Activated CD4-positive, alpha-beta memory T cell treated with anti-CD3 and anti-CD28 coated beads, Interleukin-2, amount 10 ng/mL, durations not matched to agents 7 days and 5 days (primary cell): ENCODE measurements around the gene FAM161B. TPM values are rescaled to one million over a fixed set of nuclear protein-coding genes. Genes with fewer than 3 reads are reported as not detected.

ENCODE experiments used
- CTCF ChIA-PET: fragments of 350-600 bp; sonication (Branson Sonifier 250); formaldehyde crosslinking; loops from one replicate; lab custom pipeline; 2021; ENCODE audit warnings: antibody characterized with exemption, inconsistent platforms; lab: Charles Lee
- POLR2A ChIA-PET: fragments of 350-600 bp; sonication (Branson Sonifier 250); formaldehyde crosslinking; loops from one replicate; lab custom pipeline; 2021; ENCODE audit warnings: antibody characterized with exemption; lab: Charles Lee
- DNase-seq: peaks from one replicate; pipeline ENCODE4 v3.0.0-alpha.2; 2020
- H3K27ac Mint-ChIP-seq: one replicate; pipeline ENCODE4 v1.8.0; 2021; ENCODE audit warnings: mild to moderate bottlenecking, mixed read lengths
- H3K27me3 Mint-ChIP-seq: one replicate; pipeline ENCODE4 v1.8.0; 2021; ENCODE audit warnings: mixed read lengths
- H3K36me3 Mint-ChIP-seq: one replicate; pipeline ENCODE4 v1.8.0; 2021; ENCODE audit warnings: low read depth, mixed read lengths
- H3K4me1 Mint-ChIP-seq: one replicate; pipeline ENCODE4 v1.8.0; 2021; ENCODE audit warnings: mixed read lengths
- H3K4me3 Mint-ChIP-seq: one replicate; pipeline ENCODE4 v1.8.0; 2021; ENCODE audit warnings: mild to moderate bottlenecking, mixed read lengths
- H3K9me3 Mint-ChIP-seq: one replicate; pipeline ENCODE4 v1.8.0; 2021; ENCODE audit warnings: mixed read lengths
- total RNA-seq, 2 experiments: library from RNA; stranded (reverse); gene quantifications; one replicate each; pipeline ENCODE4 v1.2.3, GENCODE V29; 2021

The FAM161B gene
- total RNA-seq, 2 experiments from 2014 or later, result 1.8 to 2.1 TPM

GRCh38 chr14:73973497-73973896 lies 23.6 kb upstream of the FAM161B start:
- no peaks in the 10 kb centered on the region for H3K9me3 Mint-ChIP-seq
- H3K27ac Mint-ChIP-seq, result no peak overlapping the region
- no peak for DNase-seq
- H3K4me1 Mint-ChIP-seq, result no peaks in the 10 kb centered on the region
- ChIA-PET CTCF (no interaction called here), POLR2A (no interaction called here)
- H3K27me3 Mint-ChIP-seq, result no peaks in the 10 kb centered on the region
- H3K36me3 Mint-ChIP-seq, result peaks cover 9% of the 10 kb centered on the region
- H3K4me3 Mint-ChIP-seq, result no peak overlapping the region

GRCh38 chr14:73968885-73969284 lies 19.0 kb upstream of the FAM161B start:
- H3K4me1 Mint-ChIP-seq, result no peaks in the 10 kb centered on the region
- DNase-seq, result no peak
- CTCF ChIA-PET, result no interaction called here
- H3K27me3 Mint-ChIP-seq, result no peaks in the 10 kb centered on the region
- peaks cover 13% of the 10 kb centered on the region for H3K36me3 Mint-ChIP-seq
- POLR2A ChIA-PET, result no interaction called here
- H3K4me3 Mint-ChIP-seq, result no peak overlapping the region
- H3K9me3 Mint-ChIP-seq, result no peaks in the 10 kb centered on the region
- no peak overlapping the region for H3K27ac Mint-ChIP-seq

- no peak for DNase-seq
- Mint-ChIP-seq H3K36me3 (peaks cover 30% of the 10 kb centered on the region), H3K4me1 (no peaks in the 10 kb centered on the region), H3K27ac (no peak overlapping the region), H3K4me3 (no peak overlapping the region), H3K27me3 (no peaks in the 10 kb centered on the region), H3K9me3 (no peaks in the 10 kb centered on the region)
- POLR2A ChIA-PET, result no interaction called here
- CTCF ChIA-PET, result no interaction called here
Observed at GRCh38 chr14:73965216-73965615, 15.3 kb upstream of the FAM161B start.

- no peaks in the 10 kb centered on the region for H3K9me3 Mint-ChIP-seq
- ChIA-PET CTCF (no interaction called here), POLR2A (interaction anchor here (1.4 kb wide), 1 partner anchor 11 kb away, joined by 4 read pairs; the partner anchor contains the start of genes COQ6 and FAM161B)
- no peaks in the 10 kb centered on the region for H3K27me3 Mint-ChIP-seq
- H3K27ac Mint-ChIP-seq, result no peak overlapping the region
- no peak overlapping the region for H3K4me3 Mint-ChIP-seq
- no peaks in the 10 kb centered on the region for H3K4me1 Mint-ChIP-seq
- DNase-seq, result no peak
- peaks cover 35% of the 10 kb centered on the region for H3K36me3 Mint-ChIP-seq
Observed at GRCh38 chr14:73961192-73961591, 11.3 kb upstream of the FAM161B start.

- Mint-ChIP-seq H3K36me3 (peaks cover 35% of the 10 kb centered on the region), H3K4me1 (no peaks in the 10 kb centered on the region), H3K9me3 (no peaks in the 10 kb centered on the region), H3K27ac (no peak overlapping the region), H3K4me3 (no peak overlapping the region), H3K27me3 (no peaks in the 10 kb centered on the region)
- ChIA-PET POLR2A (interaction anchor here (1.3 kb wide), 1 partner anchor 72 kb away, joined by 6 read pairs; the partner anchor contains the start of gene ZNF410), CTCF (interaction anchor here (1.2 kb wide), 1 partner anchor 9 kb away, joined by 5 read pairs; the partner anchor contains the start of genes COQ6 and FAM161B)
- no peak for DNase-seq
Observed at GRCh38 chr14:73958591-73958990, 8.7 kb upstream of the FAM161B start.

GRCh38 chr14:73955674-73956073 lies 5.8 kb upstream of the FAM161B start:
- H3K9me3 Mint-ChIP-seq, result no peaks in the 10 kb centered on the region
- no peak overlapping the region for H3K4me3 Mint-ChIP-seq
- H3K27me3 Mint-ChIP-seq, result no peaks in the 10 kb centered on the region
- CTCF ChIA-PET, result no interaction called here
- H3K36me3 Mint-ChIP-seq, result peaks cover 27% of the 10 kb centered on the region
- POLR2A ChIA-PET, result no interaction called here
- peaks cover 12% of the 10 kb centered on the region for H3K4me1 Mint-ChIP-seq
- DNase-seq, result no peak
- no peak overlapping the region for H3K27ac Mint-ChIP-seq

GRCh38 chr14:73953731-73954130 lies 3.8 kb upstream of the FAM161B start:
- POLR2A ChIA-PET, result no interaction called here
- DNase-seq, result no peak
- H3K27me3 Mint-ChIP-seq, result no peaks in the 10 kb centered on the region
- H3K4me1 Mint-ChIP-seq, result peaks cover 24% of the 10 kb centered on the region
- H3K27ac Mint-ChIP-seq, result no peak overlapping the region
- no peak overlapping the region for H3K4me3 Mint-ChIP-seq
- peaks cover 21% of the 10 kb centered on the region for H3K36me3 Mint-ChIP-seq
- CTCF ChIA-PET, result interaction anchor here (1.2 kb wide), 1 partner anchor 65 kb away, joined by 3 read pairs; no protein-coding TSS in a partner anchor
- no peaks in the 10 kb centered on the region for H3K9me3 Mint-ChIP-seq

GRCh38 chr14:73945159-73945670 lies 4.7 kb downstream of the FAM161B start:
- peaks cover 31% of the 10 kb centered on the region for H3K4me1 Mint-ChIP-seq
- H3K9me3 Mint-ChIP-seq, result no peaks in the 10 kb centered on the region
- no peak for DNase-seq
- H3K27ac Mint-ChIP-seq, result no peak overlapping the region
- no peak overlapping the region for H3K4me3 Mint-ChIP-seq
- POLR2A ChIA-PET, result no interaction called here
- CTCF ChIA-PET, result no interaction called here
- H3K27me3 Mint-ChIP-seq, result no peaks in the 10 kb centered on the region
- H3K36me3 Mint-ChIP-seq, result peaks cover 3% of the 10 kb centered on the region

GRCh38 chr14:73944432-73945158 lies 5.3 kb downstream of the FAM161B start:
- DNase-seq, result no peak
- POLR2A ChIA-PET, result no interaction called here
- Mint-ChIP-seq H3K27me3 (no peaks in the 10 kb centered on the region), H3K9me3 (no peaks in the 10 kb centered on the region), H3K4me3 (no peak overlapping the region), H3K27ac (no peak overlapping the region), H3K36me3 (no peaks in the 10 kb centered on the region), H3K4me1 (peaks cover 25% of the 10 kb centered on the region)
- CTCF ChIA-PET, result no interaction called here

- ChIA-PET CTCF (interaction anchor here (1.3 kb wide), 1 partner anchor 8 kb away, joined by 3 read pairs; no protein-coding TSS in a partner anchor), POLR2A (no interaction called here)
- Mint-ChIP-seq H3K36me3 (no peaks in the 10 kb centered on the region), H3K27me3 (no peaks in the 10 kb centered on the region), H3K4me1 (peaks cover 21% of the 10 kb centered on the region), H3K27ac (peak overlapping the region; percentile 21), H3K4me3 (no peak overlapping the region), H3K9me3 (no peaks in the 10 kb centered on the region)
- DNase-seq, result no peak
Observed at GRCh38 chr14:73943083-73943482, 6.8 kb downstream of the FAM161B start.

GRCh38 chr14:73942180-73942579 lies 7.7 kb downstream of the FAM161B start:
- ChIA-PET CTCF (interaction anchor here (1.3 kb wide), 1 partner anchor 9 kb away, joined by 3 read pairs; no protein-coding TSS in a partner anchor), POLR2A (no interaction called here)
- Mint-ChIP-seq H3K36me3 (peaks cover 3% of the 10 kb centered on the region), H3K9me3 (no peaks in the 10 kb centered on the region), H3K4me3 (no peak overlapping the region), H3K4me1 (peaks cover 19% of the 10 kb centered on the region), H3K27ac (no peak overlapping the region), H3K27me3 (no peaks in the 10 kb centered on the region)
- DNase-seq, result no peak

- Mint-ChIP-seq H3K27ac (no peak overlapping the region), H3K4me1 (peaks cover 2% of the 10 kb centered on the region), H3K27me3 (no peaks in the 10 kb centered on the region), H3K36me3 (peaks cover 28% of the 10 kb centered on the region), H3K4me3 (no peak overlapping the region), H3K9me3 (no peaks in the 10 kb centered on the region)
- ChIA-PET CTCF (no interaction called here), POLR2A (no interaction called here)
- DNase-seq, result no peak
Observed at GRCh38 chr14:73937012-73937411, 12.9 kb downstream of the FAM161B start.

GRCh38 chr14:73936548-73936947 lies 13.3 kb downstream of the FAM161B start:
- no peaks in the 10 kb centered on the region for H3K9me3 Mint-ChIP-seq
- ChIA-PET POLR2A (no interaction called here), CTCF (interaction anchor here (0.9 to 1.2 kb wide), 2 partner anchors 10 to 17 kb away, joined by 4 read pairs; no protein-coding TSS in a partner anchor)
- no peak overlapping the region for H3K27ac Mint-ChIP-seq
- H3K4me3 Mint-ChIP-seq, result no peak overlapping the region
- peaks cover 33% of the 10 kb centered on the region for H3K36me3 Mint-ChIP-seq
- no peaks in the 10 kb centered on the region for H3K27me3 Mint-ChIP-seq
- no peak for DNase-seq
- no peaks in the 10 kb centered on the region for H3K4me1 Mint-ChIP-seq
